ENCODE measurements around the gene IL18BP.

The IL18BP gene

GRCh38 chr11:72004515-72005346, 6.0 kb downstream of the IL18BP start:
- Histone ChIP-seq H3K9ac (ENCODE audit: low read length) (no peak overlapping the region), H3K36me3 (replicated peaks; ENCODE audit: low read depth, low read length) (peaks cover 79% of the 10 kb centered on the region), H3K4me3 (ENCODE audit: low read length) (no peak overlapping the region), H3K9me3 (ENCODE audit: insufficient read depth, low read length) (no peaks in the 10 kb centered on the region), H2AFZ (ENCODE audit: low read depth, low read length) (no peak overlapping the region), H3K4me1 (ENCODE audit: low read length) (no peaks in the 10 kb centered on the region; the same call in 1 of the 2 replicates), H3K27ac (ENCODE audit: low read length) (no peak overlapping the region), H3K79me2 (ENCODE audit: low read length) (no peaks in the 10 kb centered on the region), H4K20me1 (ENCODE audit: insufficient read depth, low read length) (no peaks in the 10 kb centered on the region), H3K27me3 (ENCODE audit: low read depth, low read length) (no peaks in the 10 kb centered on the region), H3K4me2 (ENCODE audit: low read length) (no peak overlapping the region)
- TF ChIP-seq CTCF (IDR thresholded peaks at IDR 0.05; ENCODE audit: low read depth, low read length): no peak
- no peak for TF ChIP-seq EZH2phosphoT487 (IDR thresholded peaks at IDR 0.05; ENCODE audit: low read depth)

- Histone ChIP-seq H3K4me3 (ENCODE audit: low read length) (no peak overlapping the region), H3K4me2 (ENCODE audit: low read length) (no peak overlapping the region), H3K4me1 (ENCODE audit: low read length) (no peaks in the 10 kb centered on the region), H3K79me2 (ENCODE audit: low read length) (no peaks in the 10 kb centered on the region), H3K27me3 (ENCODE audit: low read depth, low read length) (no peaks in the 10 kb centered on the region), H2AFZ (ENCODE audit: low read depth, low read length) (no peak overlapping the region), H3K27ac (ENCODE audit: low read length) (no peak overlapping the region), H3K9ac (ENCODE audit: low read length) (no peak overlapping the region), H4K20me1 (ENCODE audit: insufficient read depth, low read length) (no peaks in the 10 kb centered on the region), H3K36me3 (replicated peaks; ENCODE audit: low read depth, low read length) (peaks cover 80% of the 10 kb centered on the region), H3K9me3 (ENCODE audit: insufficient read depth, low read length) (no peaks in the 10 kb centered on the region)
- TF ChIP-seq EZH2phosphoT487 (IDR thresholded peaks at IDR 0.05; ENCODE audit: low read depth) (no peak), CTCF (IDR thresholded peaks at IDR 0.05; ENCODE audit: low read depth, low read length) (no peak)
Observed at GRCh38 chr11:72005347-72006260, 6.9 kb downstream of the IL18BP start.

- H4K20me1 ChIP-seq (ENCODE audit: insufficient read depth, low read length): no peaks in the 10 kb centered on the region; the same call in 1 of the 2 replicates
- H3K27me3 ChIP-seq (ENCODE audit: low read depth, low read length): no peaks in the 10 kb centered on the region
- H3K36me3 ChIP-seq (replicated peaks; ENCODE audit: low read depth, low read length): peaks cover 84% of the 10 kb centered on the region
- H3K9ac ChIP-seq (ENCODE audit: low read length): no peak overlapping the region
- TF ChIP-seq CTCF (IDR thresholded peaks at IDR 0.05; ENCODE audit: low read depth, low read length): no peak
- TF ChIP-seq EZH2phosphoT487 (IDR thresholded peaks at IDR 0.05; ENCODE audit: low read depth): no peak
- H2AFZ ChIP-seq (ENCODE audit: low read depth, low read length): no peak overlapping the region
- no peaks in the 10 kb centered on the region for H3K79me2 ChIP-seq (ENCODE audit: low read length)
- H3K4me3 ChIP-seq (ENCODE audit: low read length): no peak overlapping the region
- no peak overlapping the region for H3K27ac ChIP-seq (ENCODE audit: low read length)
- H3K9me3 ChIP-seq (ENCODE audit: insufficient read depth, low read length): no peaks in the 10 kb centered on the region
- no peak overlapping the region for H3K4me2 ChIP-seq (ENCODE audit: low read length)
- H3K4me1 ChIP-seq (ENCODE audit: low read length): no peaks in the 10 kb centered on the region
Observed at GRCh38 chr11:72006309-72007088, 7.8 kb downstream of the IL18BP start.
